GM18520 (cell line): Measurements from ENCODE around the gene IL13RA1.
"Not testable (repeated sequence)": the region's sequence is repeated elsewhere in the genome, so short reads cannot be mapped to it uniquely, and the experiment has no call there.

Experiments used
- ATAC-seq: cut with Tn5 transposase; IDR thresholded peaks from one replicate; pipeline ENCODE4 v1.9.1; 2021; ENCODE audit not compliant: unreplicated experiment

IL13RA1 gene

GRCh38 chrX:118726887-118727685, at the start of gene IL13RA1:
IL13RA1 (plus strand) TSS chrX:118727606; CDS start chrX:118727639, 33 bp downstream.
- no peak for ATAC-seq

- no peak for ATAC-seq
These were observed 48.1 kb upstream of the IL13RA1 start for GRCh38 chrX:118679290-118679689.

GRCh38 chrX:118682258-118683014, 45.0 kb upstream of the IL13RA1 start:
- no peak for ATAC-seq

GRCh38 chrX:118685393-118685792, 42.0 kb upstream of the IL13RA1 start:
- ATAC-seq = no peak

GRCh38 chrX:118688935-118689334, 38.5 kb upstream of the IL13RA1 start:
- no peak for ATAC-seq

- no peak for ATAC-seq
These were observed 33.6 kb upstream of the IL13RA1 start for GRCh38 chrX:118693843-118694242.

- no peak for ATAC-seq
These were observed 32.8 kb upstream of the IL13RA1 start for GRCh38 chrX:118694638-118695037.

GRCh38 chrX:118698516-118699170, 28.8 kb upstream of the IL13RA1 start:
- no peak for ATAC-seq

- no peak for ATAC-seq
These were observed 24.7 kb upstream of the IL13RA1 start for GRCh38 chrX:118702741-118703140.

GRCh38 chrX:118706681-118707080, 20.7 kb upstream of the IL13RA1 start:
- no peak for ATAC-seq

- ATAC-seq = no peak
These were observed 12.9 kb upstream of the IL13RA1 start for GRCh38 chrX:118714521-118714920.

- not testable (repeated sequence) for ATAC-seq
These were observed 11.5 kb upstream of the IL13RA1 start for GRCh38 chrX:118715917-118716316.

GRCh38 chrX:118716833-118717232, 10.6 kb upstream of the IL13RA1 start:
- not testable (repeated sequence) for ATAC-seq

- ATAC-seq = no peak
These were observed 9.6 kb upstream of the IL13RA1 start for GRCh38 chrX:118717678-118718391.

GRCh38 chrX:118718737-118719136, 8.7 kb upstream of the IL13RA1 start:
- no peak for ATAC-seq

GRCh38 chrX:118720058-118720707, 7.2 kb upstream of the IL13RA1 start:
- ATAC-seq = no peak

GRCh38 chrX:118723376-118723775, 4.0 kb upstream of the IL13RA1 start:
- ATAC-seq = no peak

- ATAC-seq = no peak
These were observed 3.0 kb upstream of the IL13RA1 start for GRCh38 chrX:118724365-118724764.

- no peak for ATAC-seq
These were observed 2.6 kb upstream of the IL13RA1 start for GRCh38 chrX:118724775-118725174.

- ATAC-seq = no peak
These were observed 1.0 kb upstream of the IL13RA1 start for GRCh38 chrX:118726396-118726795.
